Iris pigment epithelial cell (primary cell): ENCODE measurements around the gene ITGAL.
"Not testable (repeated sequence)": the region's sequence is repeated elsewhere in the genome, so short reads cannot be mapped to it uniquely, and the experiment has no call there.

Experiments used
- DNase-seq: peaks from one replicate; pipeline ENCODE4 v3.0.0-alpha.2; 2011; ENCODE audit warnings: low read depth

ITGAL gene

GRCh38 chr16:30526137-30526822 is 53.7 kb downstream of the ITGAL start, which contains the start of gene ZNF768:
ZNF768 (minus strand) TSS chr16:30526566; CDS start chr16:30526413, 153 bp downstream.
- DNase-seq: peak; percentile 17

GRCh38 chr16:30526823-30527634 is 54.5 kb downstream of the ITGAL start:
- peak; percentile 99 for DNase-seq

- no peak for DNase-seq
Measured at GRCh38 chr16:30527635-30528178, 55.2 kb downstream of the ITGAL start.

- no peak for DNase-seq
Measured at GRCh38 chr16:30528799-30529457, 56.4 kb downstream of the ITGAL start.

GRCh38 chr16:30530163-30531037 is 57.9 kb downstream of the ITGAL start:
- no peak for DNase-seq

GRCh38 chr16:30532285-30533145 is 60.0 kb downstream of the ITGAL start:
- no peak for DNase-seq

GRCh38 chr16:30533146-30533522 is 60.6 kb downstream of the ITGAL start:
- no peak for DNase-seq

GRCh38 chr16:30533748-30534367 is 61.3 kb downstream of the ITGAL start:
- DNase-seq: no peak

- DNase-seq: peak; percentile 80
Measured at GRCh38 chr16:30534368-30535105, 62.0 kb downstream of the ITGAL start, which contains the start of gene ZNF747. ZNF747 (minus strand) TSS chr16:30534858; CDS start chr16:30534679, 179 bp downstream.

GRCh38 chr16:30535106-30535776 is 62.7 kb downstream of the ITGAL start:
- peak; percentile 25 for DNase-seq

GRCh38 chr16:30535777-30536190 is 63.2 kb downstream of the ITGAL start:
- peak; percentile 82 for DNase-seq

- peak; percentile 30 for DNase-seq
Measured at GRCh38 chr16:30536391-30537024, 64.0 kb downstream of the ITGAL start.

- no peak for DNase-seq
Measured at GRCh38 chr16:30539000-30539964, 66.7 kb downstream of the ITGAL start.

- DNase-seq: not testable (repeated sequence)
Measured at GRCh38 chr16:30539986-30540526, 67.5 kb downstream of the ITGAL start.

- DNase-seq: not testable (repeated sequence)
Measured at GRCh38 chr16:30540916-30541464, 68.4 kb downstream of the ITGAL start.
